HG02870 (cell line): Measurements from ENCODE around the gene TOP3B.

Experiments
- ATAC-seq: cut with Tn5 transposase; IDR thresholded peaks from one replicate; pipeline ENCODE4 v1.9.1; 2021; ENCODE audit warnings: mild to moderate bottlenecking, moderate library complexity; ENCODE audit not compliant: unreplicated experiment

The TOP3B gene

DNA sequence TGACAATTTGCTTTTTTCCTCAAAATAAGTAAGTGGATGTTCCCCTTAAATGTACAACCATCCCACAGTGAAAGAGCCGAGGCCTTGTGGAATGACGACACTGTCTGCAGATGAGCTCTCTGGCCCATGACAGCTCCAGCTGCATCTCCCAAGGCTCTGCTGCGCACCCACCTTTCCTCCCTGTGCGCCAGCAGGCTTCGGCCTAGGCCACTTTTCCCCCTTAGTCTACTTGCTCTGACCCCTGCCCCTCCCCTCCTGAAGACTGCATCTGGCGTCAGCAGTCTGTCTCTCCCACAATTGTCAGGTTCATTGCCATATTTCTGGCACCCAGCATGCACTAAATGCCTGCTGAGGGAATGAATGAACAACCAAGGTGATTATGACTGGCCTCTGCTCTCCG, 2.0 kb downstream of the TOP3B start:
- no peak for ATAC-seq

GRCh38 chr22:21978564-21979386, 3.8 kb downstream of the TOP3B start:
- no peak for ATAC-seq

DNA sequence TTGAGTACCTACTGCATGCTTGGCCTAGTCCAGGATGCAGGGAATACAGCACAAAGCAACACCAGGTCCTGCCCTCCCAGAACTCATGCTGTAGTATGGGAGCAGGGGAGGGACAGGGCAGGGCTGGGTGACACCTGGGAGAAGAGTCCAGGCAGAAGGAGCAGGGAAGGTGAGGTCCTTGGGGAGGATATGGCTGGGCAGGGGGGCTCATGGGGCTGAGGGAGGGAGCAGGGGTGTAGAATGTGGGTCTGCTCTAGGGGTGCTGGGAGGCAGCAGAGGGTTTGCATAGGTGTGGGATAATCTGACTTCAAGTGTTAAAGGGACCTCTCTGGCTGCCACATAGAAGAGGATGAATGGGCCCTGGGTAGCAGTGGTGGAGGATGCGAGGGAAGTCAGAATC, 4.8 kb downstream of the TOP3B start:
- ATAC-seq: no peak

DNA sequence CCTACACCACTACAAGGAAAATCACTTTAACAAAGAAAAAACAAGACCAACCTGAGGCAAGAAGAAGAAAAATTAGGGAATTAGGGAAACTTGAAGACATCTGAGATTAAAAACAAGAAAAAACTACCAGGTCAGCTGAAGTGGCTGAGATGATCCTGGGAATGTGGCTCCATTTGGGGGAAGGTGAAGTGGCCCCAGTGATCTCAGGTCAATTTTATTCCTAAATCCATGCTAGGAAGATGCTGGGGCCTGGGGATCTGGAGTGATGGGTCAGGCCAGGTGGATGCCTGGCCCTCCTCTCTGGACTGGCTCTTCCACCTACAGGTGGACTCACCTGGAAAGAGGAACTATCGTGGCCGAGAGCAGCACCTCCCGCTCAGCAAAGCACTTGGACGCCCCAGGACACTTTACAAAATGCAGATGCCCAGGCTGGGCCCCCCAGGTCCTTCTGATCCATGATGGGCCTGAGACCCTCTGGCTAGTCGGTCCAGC, 6.7 kb downstream of the TOP3B start:
- no peak for ATAC-seq

- no peak for ATAC-seq
These were observed 7.3 kb downstream of the TOP3B start for GRCh38 chr22:21975273-21975672.

DNA sequence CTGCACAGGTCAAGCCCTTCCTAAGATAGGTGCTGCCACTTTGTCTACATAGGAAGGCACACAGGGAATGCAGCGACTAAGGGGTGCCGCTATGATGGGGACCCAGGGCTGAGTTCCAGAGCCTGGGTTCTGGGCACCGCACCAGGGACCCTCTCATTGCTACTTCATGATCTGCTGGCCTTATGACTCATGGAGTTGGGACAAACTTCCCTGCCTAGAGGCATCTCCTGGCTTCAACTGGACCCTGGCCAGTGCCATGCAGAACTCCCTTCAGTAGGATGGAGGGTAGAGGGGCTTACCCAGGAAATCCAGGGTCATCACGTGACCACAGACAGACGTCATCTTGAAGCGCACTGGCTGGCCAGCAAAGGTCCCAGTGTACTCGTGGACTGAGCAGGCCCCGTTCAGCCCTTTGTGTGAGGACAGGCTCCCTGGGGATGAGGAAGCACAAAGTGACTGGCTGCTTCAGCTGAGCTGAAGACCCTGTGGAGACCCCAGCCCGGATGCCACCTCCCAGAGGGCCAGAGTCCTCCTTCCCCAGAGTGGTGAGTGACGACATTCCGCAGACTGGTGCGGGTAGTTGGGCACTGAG, 8.4 kb downstream of the TOP3B start:
- ATAC-seq: no peak

DNA sequence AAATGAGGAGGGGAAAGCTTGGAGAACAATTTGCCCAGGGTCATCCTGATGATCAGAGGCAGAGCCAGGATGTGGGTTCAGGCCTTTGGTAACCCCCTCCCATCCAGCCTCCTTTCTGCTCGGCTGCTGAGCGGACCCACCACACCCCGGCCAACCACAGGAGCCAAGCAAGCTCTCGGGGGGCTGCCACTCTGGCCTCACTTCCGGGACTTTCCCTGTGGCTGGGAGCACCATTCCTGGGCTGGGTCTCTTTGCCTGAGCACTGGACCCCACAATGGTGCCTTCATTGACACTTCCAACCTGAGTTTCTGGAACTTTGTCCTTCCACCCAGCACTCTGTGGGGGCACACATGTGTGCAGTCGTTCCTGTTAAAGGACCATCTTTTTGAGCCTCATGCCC, 9.8 kb downstream of the TOP3B start:
- ATAC-seq: no peak

- no peak for ATAC-seq
These were observed 10.3 kb downstream of the TOP3B start for GRCh38 chr22:21972293-21972779.

DNA sequence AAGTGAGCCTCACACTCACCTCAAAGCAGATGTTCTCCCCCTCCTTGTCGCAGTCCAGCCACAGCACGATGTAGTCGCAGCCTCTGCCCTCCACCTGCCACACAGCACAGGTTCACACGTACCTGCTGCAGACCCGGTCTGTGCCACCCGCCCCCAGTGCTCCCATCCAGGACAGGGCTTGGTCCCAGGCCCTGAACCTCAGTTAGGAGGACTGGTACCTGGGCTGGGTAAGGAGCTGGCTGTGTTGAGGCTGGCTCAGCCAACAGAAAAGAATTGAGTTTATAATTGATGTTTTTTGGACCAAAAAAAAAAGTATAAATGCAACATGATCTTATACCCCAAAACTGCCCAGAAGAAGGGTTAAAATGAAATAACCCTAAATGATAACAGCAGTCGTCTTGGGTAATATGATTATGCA, 10.7 kb downstream of the TOP3B start:
- no peak for ATAC-seq

DNA sequence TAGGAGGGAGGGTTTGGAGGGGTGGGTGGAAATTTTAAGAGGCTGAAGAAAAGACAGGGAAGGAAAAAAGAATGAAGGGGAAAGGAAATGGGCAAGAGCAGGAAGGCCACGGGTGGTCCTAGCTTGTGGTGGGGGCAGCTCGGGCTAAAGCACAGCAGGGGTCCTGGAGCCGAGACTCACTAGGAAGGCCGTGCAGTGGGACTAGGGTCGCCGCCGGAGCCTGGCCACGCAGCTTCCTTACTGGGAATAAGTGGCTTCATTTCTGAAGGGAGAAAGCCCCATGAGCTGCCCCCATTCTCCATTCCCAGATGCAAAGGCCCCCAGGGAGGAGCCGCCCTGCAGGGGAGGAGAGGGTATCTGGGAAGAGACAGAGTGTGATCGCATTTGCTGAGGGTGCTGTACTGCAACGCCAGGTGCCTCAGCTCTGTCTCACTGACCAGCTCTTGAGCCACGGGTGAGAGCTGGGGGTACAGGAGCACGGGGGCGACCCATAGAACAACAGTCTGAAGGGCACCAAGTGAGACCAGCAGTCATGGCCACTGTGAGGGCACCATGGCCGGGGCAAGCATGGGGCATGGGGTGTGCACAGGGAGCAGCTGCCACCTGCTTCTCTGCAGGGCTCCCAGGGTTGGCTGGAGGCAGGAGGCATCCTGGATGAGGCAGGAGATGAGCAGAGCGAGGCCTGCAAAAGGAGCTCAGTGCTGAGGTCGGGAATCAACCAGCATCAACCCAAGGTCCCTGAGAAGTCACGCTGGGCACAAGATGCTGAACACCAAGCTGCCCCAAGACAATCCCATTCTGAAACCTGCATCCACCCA, 11.6 kb downstream of the TOP3B start:
- ATAC-seq: no peak

DNA sequence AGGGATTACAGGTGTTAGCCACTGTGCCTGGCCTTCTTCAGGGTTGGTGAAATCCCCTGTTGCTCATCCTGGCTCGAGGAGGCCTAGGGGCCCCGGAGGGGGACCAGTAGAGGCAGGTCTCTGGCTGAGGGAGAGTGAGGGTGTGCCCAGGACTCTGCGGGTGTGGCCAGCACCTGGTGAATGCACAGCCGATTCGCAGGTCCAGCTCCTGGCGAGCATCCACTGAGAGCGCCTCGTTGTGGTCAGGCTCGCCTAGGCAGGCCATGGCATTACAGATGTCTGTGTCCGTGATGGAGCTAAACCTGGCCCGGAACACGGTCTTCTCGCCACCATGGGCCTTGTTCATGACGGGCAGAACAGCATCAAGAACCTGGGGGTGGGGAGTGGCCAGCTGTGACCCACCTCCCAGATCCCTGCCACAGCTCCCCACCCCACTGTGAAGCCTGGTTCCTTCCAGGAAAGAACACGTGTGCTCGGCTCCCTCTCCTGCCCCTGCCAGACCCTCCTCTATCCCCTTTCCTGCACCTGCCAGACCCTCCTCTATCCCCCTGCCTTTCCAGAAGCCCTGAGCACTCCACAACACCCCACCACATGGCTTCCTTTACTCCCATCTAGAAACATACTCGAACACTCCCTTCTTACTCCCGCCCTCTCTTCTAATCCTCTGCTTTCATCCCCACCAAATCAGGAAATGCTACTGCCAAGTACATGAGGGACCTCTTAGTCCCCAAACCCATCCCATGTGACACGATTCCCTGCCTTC, 12.4 kb downstream of the TOP3B start:
- ATAC-seq: no peak

- no peak for ATAC-seq
These were observed 14.0 kb downstream of the TOP3B start for GRCh38 chr22:21968452-21969129.

- ATAC-seq: no peak
These were observed 14.8 kb downstream of the TOP3B start for GRCh38 chr22:21967693-21968271.

DNA sequence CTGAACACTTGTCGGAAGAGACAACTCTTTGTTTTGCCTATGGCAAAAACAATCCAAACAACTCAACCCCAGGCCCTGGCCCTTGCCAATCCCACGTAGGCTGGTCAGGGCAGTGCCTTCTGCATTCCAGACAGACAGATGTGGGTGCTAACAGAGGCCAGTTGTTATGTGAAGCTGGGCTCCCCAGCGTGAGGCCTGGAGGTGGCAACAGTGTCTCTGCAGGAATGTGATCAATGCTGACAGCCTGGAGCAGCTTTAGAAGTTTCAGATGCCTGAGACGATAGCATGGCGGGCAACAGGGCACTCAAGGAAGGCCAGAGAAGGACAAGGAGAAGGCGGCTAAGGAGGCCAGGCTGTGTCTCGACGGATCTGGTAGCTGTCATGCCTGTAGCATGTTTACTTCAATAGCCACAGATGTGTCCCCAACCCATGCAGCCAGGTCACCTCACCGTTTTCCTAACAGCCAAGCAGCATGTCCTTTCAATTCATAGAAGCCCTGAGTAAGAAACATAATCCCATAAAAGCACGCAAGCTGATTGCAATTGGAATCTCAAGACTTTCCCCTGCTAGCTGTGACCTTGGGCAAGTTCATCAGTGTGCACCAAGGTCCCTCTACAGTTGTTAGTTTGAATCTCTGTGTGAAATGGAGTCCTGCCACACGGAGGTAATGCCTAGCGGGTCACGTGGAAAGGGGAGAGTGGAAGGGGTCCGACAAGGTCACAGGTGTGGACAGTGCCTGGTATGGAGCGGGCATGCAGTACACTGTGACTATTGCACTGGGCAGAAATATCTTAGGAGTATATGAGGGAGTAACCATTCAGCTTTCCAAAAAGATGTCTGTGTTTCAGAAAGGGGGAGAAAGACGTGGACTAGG, 15.7 kb downstream of the TOP3B start:
- no peak for ATAC-seq

DNA sequence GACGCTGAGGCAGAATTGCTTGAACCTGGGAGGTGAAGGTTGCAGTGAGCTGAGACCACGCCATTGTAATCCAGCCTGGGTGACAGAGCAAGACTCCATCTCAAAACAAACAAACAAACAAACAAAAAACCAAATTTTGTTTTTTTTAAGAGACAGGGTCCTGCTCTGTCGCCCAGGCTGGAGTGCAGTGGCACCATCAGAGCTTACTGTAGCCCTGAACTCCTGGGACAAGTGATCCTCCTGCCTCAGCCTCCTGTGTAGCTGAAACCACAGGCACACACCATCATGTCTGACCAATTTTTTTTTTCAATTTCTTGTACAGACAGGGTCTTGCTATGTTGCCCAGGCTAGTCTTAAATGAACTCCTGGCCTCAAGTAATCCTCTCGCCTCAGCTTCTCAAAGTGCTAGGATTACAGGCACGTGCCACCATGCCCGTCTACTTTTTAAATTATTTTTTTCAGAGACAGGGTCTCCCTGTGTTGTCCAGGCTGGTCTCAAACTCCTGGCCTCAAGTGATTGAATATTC, 16.8 kb downstream of the TOP3B start:
- ATAC-seq: no peak

- no peak for ATAC-seq
These were observed 17.6 kb downstream of the TOP3B start for GRCh38 chr22:21964918-21965484.

DNA sequence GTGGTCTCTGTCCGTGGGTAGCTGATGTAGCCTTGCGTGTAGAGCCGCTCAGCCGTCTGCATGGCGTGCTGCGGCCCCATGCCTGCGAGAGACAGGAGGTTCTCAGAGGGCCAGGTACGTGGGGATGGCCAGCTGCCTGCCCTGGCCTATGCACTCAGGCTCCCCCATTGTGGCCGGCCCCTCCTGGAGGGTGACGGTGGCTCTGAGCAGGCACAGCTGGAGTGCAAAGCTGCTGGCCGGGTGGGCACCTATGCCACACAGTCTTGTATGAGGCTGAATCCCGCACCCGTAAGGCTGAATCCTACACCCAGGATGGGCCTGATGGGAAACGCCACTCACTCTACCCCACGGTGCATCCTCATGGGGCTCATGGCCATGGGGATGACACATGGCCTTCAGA, 18.4 kb downstream of the TOP3B start:
- ATAC-seq: no peak

GRCh38 chr22:21963790-21964211, 18.8 kb downstream of the TOP3B start:
- no peak for ATAC-seq
